K562 (cell line): ENCODE measurements around the gene SH3BP2. TPM values are rescaled to one million over a fixed set of nuclear protein-coding genes. Genes with fewer than 3 reads are reported as not detected.

Source experiments
- ATAC-seq: fragments of 200-7000 bp; cut with Tn5 transposase; 3 replicates; pipeline ENCODE4 v1.9.1; 2020; ENCODE audit warnings: moderate library complexity
- BruUV-seq: library from RNA; stranded (reverse); fragments of 400-500 nt; replicated peaks from 2 replicates; lab custom pipeline; 2021; lab: Mats Ljungman, UMichigan
- CTCF ChIA-PET: fragments of 300-600 bp; formaldehyde crosslinking; extraction: SDS; loops from one replicate; lab custom pipeline; 2021; ENCODE audit warnings: low intra/inter-chr PET ratio; lab: Yijun Ruan, JAX
- POLR2A ChIA-PET: fragments of 300-600, 350-650 bp; sonication (Branson Sonifier 250); formaldehyde crosslinking; extraction: SDS; loops from one replicate; lab custom pipeline; 2021; ENCODE audit warnings: antibody characterized with exemption, inconsistent platforms; lab: Yijun Ruan, JAX
- DNase-seq, 4 experiments: peaks; one replicate each; pipeline versions ENCODE4 v3.0.0 to v3.0.0-alpha.2; 2011 to 2018; ENCODE audit warnings: low spot score in 3 of 4, mixed read lengths in 3 of 4; ENCODE audit errors: extremely low read depth in 1 of 4
- FAIRE-seq: peaks from 2 replicates; lab custom pipeline; 2011; peaks lifted over from hg19 to GRCh38; lab: Jason Lieb, UNC
- H2AFZ ChIP-seq: 2 replicates; pipeline ENCODE4 v1.6.0; 2011; ENCODE audit warnings: low read depth, low read length, control low read depth, inconsistent platforms
- H3K27ac ChIP-seq: fragments of 200-600 bp; 3 replicates; pipeline ENCODE4 v1.8.0; 2011; ENCODE audit warnings: low read depth, mild to moderate bottlenecking, control low read depth, inconsistent platforms, low read length, moderate library complexity, mixed read lengths; ENCODE audit errors: extremely low read depth
- H3K27me3 ChIP-seq, 2 experiments: fragments of 300-600 bp in 1 of 2; 2 replicates in 1 of 2; 3 replicates in 1 of 2; pipeline versions ENCODE4 v1.6.0 to v1.8.0; 2011; ENCODE audit warnings: inconsistent platforms in 2 of 2, low read length in 2 of 2, mild to moderate bottlenecking in 1 of 2, mixed read lengths in 1 of 2, moderate library complexity in 1 of 2; ENCODE audit not compliant: control insufficient read depth in 2 of 2, insufficient read depth in 2 of 2
- H3K36me3 ChIP-seq: fragments of 300-600 bp; 3 replicates; pipeline ENCODE4 v1.8.0; 2011; ENCODE audit warnings: mild to moderate bottlenecking, low read length, inconsistent platforms; ENCODE audit not compliant: control insufficient read depth, insufficient read depth
- H3K4me1 ChIP-seq, 2 experiments: fragments of 200-600 bp in 1 of 2; replicated peaks in 1 of 2; 2 replicates in 1 of 2; 3 replicates in 1 of 2; pipeline versions ENCODE4 v1.5.1 to v1.8.0; 2011; ENCODE audit warnings: inconsistent platforms in 2 of 2, low read length in 2 of 2, mild to moderate bottlenecking in 1 of 2, mixed read lengths in 1 of 2, moderate library complexity in 1 of 2; ENCODE audit not compliant: control insufficient read depth in 2 of 2, insufficient read depth in 2 of 2
- H3K4me2 ChIP-seq: 2 replicates; pipeline ENCODE4 v1.6.1; 2011; ENCODE audit warnings: low read length, control low read depth, inconsistent platforms, mixed read lengths; ENCODE audit not compliant: insufficient read depth
- H3K4me3 ChIP-seq: fragments of 200-600 bp; sonication (generic), shearing (Covaris generic); 2 replicates; pipeline ENCODE4 v1.5.1; 2016; ENCODE audit warnings: control low read depth, inconsistent platforms
- H3K79me2 ChIP-seq: fragments of 200-600 bp; 3 replicates; pipeline ENCODE4 v1.8.0; 2011; ENCODE audit warnings: low read length, inconsistent platforms; ENCODE audit not compliant: control insufficient read depth, insufficient read depth
- H3K9ac ChIP-seq, 2 experiments: 2 replicates each; pipeline versions ENCODE4 v1.6.0 to v1.6.1; 2011; ENCODE audit warnings: low read depth in 2 of 2, low read length in 2 of 2, control low read depth in 1 of 2, inconsistent platforms in 1 of 2, mild to moderate bottlenecking in 1 of 2, mixed read lengths in 1 of 2; ENCODE audit not compliant: insufficient read depth in 1 of 2
- H3K9me1 ChIP-seq: one replicate; pipeline ENCODE4 v1.6.0; 2011; ENCODE audit warnings: inconsistent platforms, mild to moderate bottlenecking, low read length, moderate library complexity; ENCODE audit not compliant: control insufficient read depth, insufficient read depth
- H3K9me3 ChIP-seq: replicated peaks from 2 replicates; pipeline ENCODE4 v1.5.1; 2011; ENCODE audit warnings: low read depth, low read length, inconsistent platforms; ENCODE audit not compliant: control insufficient read depth, insufficient read depth
- H4K20me1 ChIP-seq: replicated peaks from 2 replicates; pipeline ENCODE4 v1.6.1; 2011; ENCODE audit warnings: low read length, inconsistent platforms, mixed read lengths; ENCODE audit not compliant: control insufficient read depth, insufficient read depth
- CC2D1A ChIP-seq: fragments of 450-650 bp; IDR thresholded peaks from 2 replicates; pipeline ENCODE4 v1.6.1; 2017; ENCODE audit warnings: mild to moderate bottlenecking
- EWSR1 ChIP-seq: fragments of 450-650 bp; IDR thresholded peaks from 2 replicates; pipeline ENCODE4 v1.6.1; 2018; ENCODE audit warnings: borderline replicate concordance, mild to moderate bottlenecking, low read depth, moderate library complexity; ENCODE audit not compliant: partially characterized antibody
- FOXP1 ChIP-seq: sonication (generic); formaldehyde crosslinking; IDR thresholded peaks from 2 replicates; pipeline ENCODE4 v1.8.0; 2022; ENCODE audit warnings: mild to moderate bottlenecking, missing genetic modification reagents
- KLF13 ChIP-seq: fragments of 450-650 bp; IDR thresholded peaks from 2 replicates; pipeline ENCODE4 v1.6.1; 2016; ENCODE audit warnings: missing genetic modification characterization, low read depth, mild to moderate bottlenecking, missing compliant biosample characterization, moderate library complexity, borderline replicate concordance
- MLLT1 ChIP-seq, 2 experiments: fragments of 450-650 bp; IDR thresholded peaks; 2 replicates each; pipeline ENCODE4 v1.6.1; 2016
- NFE2 ChIP-seq: IDR thresholded peaks from 2 replicates; pipeline ENCODE4 v1.6.1; 2014; ENCODE audit warnings: antibody characterized with exemption, low read depth
- POLR2G ChIP-seq: fragments of 200-400 bp; formaldehyde crosslinking; IDR thresholded peaks from 2 replicates; pipeline ENCODE4 v1.6.1; 2017; ENCODE audit warnings: low read depth, mild to moderate bottlenecking, antibody characterized with exemption, low read length, moderate library complexity
- RBM22 ChIP-seq: fragments of 200-400 bp; formaldehyde crosslinking; IDR thresholded peaks from 2 replicates; pipeline ENCODE4 v1.6.1; 2018; ENCODE audit warnings: low read length, low read depth; ENCODE audit not compliant: poor library complexity, severe bottlenecking
- ZNF212 ChIP-seq: fragments of 450-650 bp; formaldehyde crosslinking; IDR thresholded peaks from 2 replicates; pipeline ENCODE4 v1.4.0; 2020; ENCODE audit warnings: mild to moderate bottlenecking
- WGBS: fragments of 100-300 bp; shearing (Covaris generic); methylation state at CpG from one replicate; pipeline ENCODE4 v1.1.6; 2016; ENCODE audit warnings: low coverage, mixed read lengths; ENCODE audit not compliant: insufficient coverage; ENCODE audit errors: missing lambda C conversion rate; 5-methylcytosine and 5-hydroxymethylcytosine counted together
- in situ Hi-C: fragments of 300-500 bp; cut with MboI; formaldehyde crosslinking; loops from 4 replicates; pipeline ENCODE4 v1.15.0; 2018; ENCODE audit warnings: inconsistent platforms, mixed read lengths
- intact Hi-C: fragments of 100-400 bp; cut with micrococcal nuclease; formaldehyde crosslinking; loops from 2 replicates; pipeline ENCODE4 v1.14.2; 2022
- polyA plus RNA-seq, 8 experiments: library from polyadenylated mRNA; depleted of rRNA in 4 of 8; stranded (reverse) in 5 of 8; unstranded in 3 of 8; fragments of >200 nt; fragmentation: Nextera tagmentation in 2 of 8; fragmentation: Illumina TruSeq in 1 of 8; extraction: Ambion mirVana in 2 of 8; extraction: Trizol in 1 of 8; gene quantifications; 2 replicates each; pipeline versions ENCODE4 v1.2.1 to v1.2.3, GENCODE V29; 2011 to 2014; ENCODE audit warnings: inconsistent platforms in 1 of 8, missing spikeins in 1 of 8
- total RNA-seq, 7 experiments: library from RNA; depleted of rRNA in 6 of 7; stranded (reverse); fragments of >200 nt in 6 of 7; fragmentation: Illumina TruSeq in 2 of 7; extraction: Trizol in 2 of 7; gene quantifications; 2 replicates each; pipeline versions ENCODE4 v1.2.1 to v1.2.3, GENCODE V29; 2011 to 2021; ENCODE audit warnings: low replicate concordance in 1 of 7

Gene SH3BP2
- total and polyA plus RNA-seq, 9 of the 15 experiments (the other 6 are each of a cell fraction or from before 2014, with no cell fraction given), result 0.34 to 16.0 (median 5.1) TPM

GRCh38 chr4:2830632-2831610 lies 38.0 kb downstream of the SH3BP2 start (continued):
- TF ChIP-seq KLF13 (no peak), CC2D1A (no peak), FOXP1 (no peak)

GRCh38 chr4:2831611-2832308 lies 38.9 kb downstream of the SH3BP2 start:
- in situ Hi-C loops, result no loop called here
- Histone ChIP-seq H4K20me1 (no peaks in the 10 kb centered on the region), H3K79me2 (no peaks in the 10 kb centered on the region)

More at GRCh38 chr4:2831611-2832308, 38.9 kb downstream of the SH3BP2 start:
- CTCF ChIA-PET, result no interaction called here
- no peaks in the 10 kb centered on the region for H3K9me1 ChIP-seq
- no TSS peak for BruUV-seq
- intact Hi-C loops, result no loop called here
- H3K27ac ChIP-seq, result no peak overlapping the region
- no peaks in the 10 kb centered on the region for H3K9me3 ChIP-seq
- FAIRE-seq, result no peak
- POLR2A ChIA-PET, result interaction anchor here (0.6 to 1.0 kb wide), 2 partner anchors 11 to 12 kb away, joined by 3 to 5 read pairs; no protein-coding TSS in a partner anchor
- H3K4me3 ChIP-seq, result no peak overlapping the region
- peak overlapping the region in 1 of 2 experiments; percentile 43; a peak in 2 of 4 replicates for H3K9ac ChIP-seq
- no peak overlapping the region for H2AFZ ChIP-seq
- no peaks in the 10 kb centered on the region for H3K27me3 ChIP-seq
- H3K36me3 ChIP-seq, result no peaks in the 10 kb centered on the region
- TF ChIP-seq EWSR1, result no peak
- TF ChIP-seq MLLT1 (IDR thresholded peaks at IDR 0.05), result no peak
- no peak for TF ChIP-seq ZNF212 (CRISPR knock-in tag)
- TF ChIP-seq POLR2G, result 0 out of 2 replicates have a peak, but pooled peaks have one; percentile 42
- no peak for TF ChIP-seq NFE2
- TF ChIP-seq RBM22, result peak; percentile 23
- no peak overlapping the region for H3K4me2 ChIP-seq
- 79% methylated on average over 36 of the region's 36 CpGs for WGBS
- no peak for ATAC-seq
- DNase-seq, result no peak
- H3K4me1 ChIP-seq, result peaks cover 3 to 70% of the 10 kb centered on the region in 2 experiments; a peak in 3 of 5 replicates
